OCI-M2 (cell line): ENCODE results near the gene PTPRE.

Experiments used
- DNase-seq: peaks from one replicate; lab custom pipeline; 2025; ENCODE audit not compliant: unreplicated experiment; lab: John Stamatoyannopoulos, UW

The PTPRE gene, protein sequence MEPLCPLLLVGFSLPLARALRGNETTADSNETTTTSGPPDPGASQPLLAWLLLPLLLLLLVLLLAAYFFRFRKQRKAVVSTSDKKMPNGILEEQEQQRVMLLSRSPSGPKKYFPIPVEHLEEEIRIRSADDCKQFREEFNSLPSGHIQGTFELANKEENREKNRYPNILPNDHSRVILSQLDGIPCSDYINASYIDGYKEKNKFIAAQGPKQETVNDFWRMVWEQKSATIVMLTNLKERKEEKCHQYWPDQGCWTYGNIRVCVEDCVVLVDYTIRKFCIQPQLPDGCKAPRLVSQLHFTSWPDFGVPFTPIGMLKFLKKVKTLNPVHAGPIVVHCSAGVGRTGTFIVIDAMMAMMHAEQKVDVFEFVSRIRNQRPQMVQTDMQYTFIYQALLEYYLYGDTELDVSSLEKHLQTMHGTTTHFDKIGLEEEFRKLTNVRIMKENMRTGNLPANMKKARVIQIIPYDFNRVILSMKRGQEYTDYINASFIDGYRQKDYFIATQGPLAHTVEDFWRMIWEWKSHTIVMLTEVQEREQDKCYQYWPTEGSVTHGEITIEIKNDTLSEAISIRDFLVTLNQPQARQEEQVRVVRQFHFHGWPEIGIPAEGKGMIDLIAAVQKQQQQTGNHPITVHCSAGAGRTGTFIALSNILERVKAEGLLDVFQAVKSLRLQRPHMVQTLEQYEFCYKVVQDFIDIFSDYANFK

DNA sequence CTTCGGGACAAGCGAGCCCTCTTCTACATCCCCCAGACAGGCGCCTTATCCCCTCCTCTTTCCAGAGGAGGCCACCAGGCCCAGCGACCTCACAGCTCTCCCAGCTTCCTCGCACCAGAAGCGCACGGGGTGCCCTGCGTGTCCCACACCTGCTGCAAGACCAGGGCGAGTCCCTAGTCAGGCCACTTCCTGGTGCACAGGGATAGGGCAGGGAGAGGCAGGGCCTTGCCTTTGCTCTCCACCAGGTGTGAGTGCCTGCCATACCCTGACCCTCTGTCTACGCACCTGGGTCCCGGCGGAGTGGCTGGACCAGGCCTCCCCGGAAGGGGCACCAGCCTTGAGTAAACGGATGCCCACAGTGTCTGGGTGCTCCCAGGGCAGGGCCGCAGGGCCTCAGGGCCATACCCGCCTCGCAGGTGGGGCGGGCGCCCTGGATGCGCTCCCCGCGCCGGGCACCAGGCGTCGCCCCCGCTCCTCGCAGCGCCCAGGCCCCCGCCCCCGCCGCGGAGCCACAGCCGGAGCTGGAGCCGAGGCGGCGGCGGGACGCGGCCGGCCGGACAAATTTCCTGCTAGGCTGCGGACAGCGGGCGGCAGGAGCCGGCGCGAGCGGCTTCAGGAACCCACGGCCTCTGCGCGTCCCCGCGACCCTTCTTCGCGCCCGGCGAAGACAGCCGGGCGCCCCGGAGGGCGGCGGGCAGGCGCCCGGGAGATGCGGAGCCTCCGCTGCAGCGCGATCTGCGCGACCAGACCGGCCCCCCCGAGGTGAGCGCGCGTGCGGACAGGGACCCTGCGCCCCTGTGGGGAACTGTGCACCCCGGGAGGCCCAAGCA lies at the start of gene PTPRE:
Gene PTPRE (plus strand): TSS at position 556 of the 830 bp plus-strand sequence. CDS start 133,779 bp downstream, outside the sequence.
- no peak for DNase-seq

DNA sequence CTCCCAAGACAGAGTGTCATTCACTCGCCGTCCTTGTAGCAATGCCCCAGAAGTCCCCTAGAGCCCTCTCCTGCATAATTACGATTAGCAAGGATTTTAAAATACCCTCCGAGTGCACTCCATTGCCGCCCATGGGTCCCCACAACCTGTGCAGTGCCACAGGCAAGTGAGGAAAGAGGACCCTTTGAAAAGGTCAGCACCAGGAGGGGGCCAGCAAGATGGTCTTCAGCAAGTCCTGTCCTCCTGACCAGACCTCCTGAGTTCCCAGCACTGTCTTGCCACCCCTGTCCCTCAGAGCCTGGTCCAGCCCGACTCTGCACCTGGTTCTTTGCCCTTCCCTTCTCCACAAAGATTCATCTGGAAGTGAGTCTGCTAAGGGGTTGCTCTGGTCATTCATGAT lies 46.3 kb upstream of the PTPRE start:
- no peak for DNase-seq

DNA sequence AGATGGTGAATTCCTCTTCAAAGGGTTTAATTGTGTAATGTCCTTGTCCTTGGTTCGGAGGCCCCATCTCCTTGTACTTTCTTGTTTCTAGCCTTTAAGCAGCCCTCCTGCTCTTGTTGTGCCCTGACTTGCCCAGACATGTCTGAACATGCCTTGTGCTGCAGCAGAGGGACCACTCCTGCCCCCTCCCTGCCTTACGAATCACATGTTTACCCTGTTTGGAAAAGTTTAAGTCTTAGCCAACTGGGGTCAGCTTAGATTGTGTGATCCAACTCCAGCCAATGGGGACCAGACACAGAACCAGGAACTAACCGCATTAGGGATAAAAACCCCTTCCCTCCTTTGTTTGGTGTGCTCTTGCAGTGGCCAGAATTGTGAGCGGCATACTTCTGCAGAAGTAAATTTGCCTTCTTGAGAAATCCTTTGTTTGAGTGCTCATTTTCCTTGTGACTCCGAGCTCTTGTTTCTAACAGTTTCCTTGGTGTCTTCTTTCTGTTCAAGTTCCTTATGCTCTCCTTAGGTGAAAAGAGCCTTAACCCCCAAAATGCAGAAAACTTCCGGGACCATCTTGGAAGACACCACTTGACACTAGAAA lies 43.6 kb upstream of the PTPRE start:
- no peak for DNase-seq

DNA sequence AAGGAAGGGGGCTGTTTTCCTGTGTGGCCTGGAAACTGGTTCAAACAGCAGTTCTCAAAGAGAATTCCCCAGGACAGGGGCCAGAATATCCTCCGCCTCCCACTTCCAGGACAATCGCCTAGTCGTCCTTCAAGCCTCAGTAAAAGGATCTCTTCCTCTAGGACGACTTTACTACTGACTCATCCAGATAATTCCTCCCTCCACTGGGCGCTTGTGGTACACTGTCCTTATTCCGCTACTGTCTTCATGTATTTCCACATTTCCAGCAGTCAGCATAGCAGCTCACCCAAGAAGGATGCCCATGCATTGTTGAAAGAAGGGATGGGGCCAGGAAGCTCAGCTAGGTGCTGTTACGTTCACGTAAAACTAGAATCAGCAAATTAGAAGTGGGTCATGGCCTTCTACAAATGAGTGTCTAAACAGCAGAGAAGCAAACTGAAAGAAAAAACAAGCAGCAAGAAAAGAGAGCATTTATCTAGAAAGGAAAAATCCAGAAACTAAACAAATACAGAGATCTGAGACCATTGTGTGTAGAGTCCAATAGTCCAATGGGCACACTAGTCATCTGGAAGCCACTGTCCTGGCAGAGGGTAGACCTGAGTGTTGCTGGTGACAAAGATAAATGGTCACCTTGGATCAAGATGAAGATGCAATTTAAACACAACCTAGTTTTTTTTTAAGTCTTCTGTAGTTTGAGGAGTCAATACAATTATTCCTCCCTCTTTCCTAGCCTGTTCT lies 40.5 kb upstream of the PTPRE start:
- DNase-seq: no peak

DNA sequence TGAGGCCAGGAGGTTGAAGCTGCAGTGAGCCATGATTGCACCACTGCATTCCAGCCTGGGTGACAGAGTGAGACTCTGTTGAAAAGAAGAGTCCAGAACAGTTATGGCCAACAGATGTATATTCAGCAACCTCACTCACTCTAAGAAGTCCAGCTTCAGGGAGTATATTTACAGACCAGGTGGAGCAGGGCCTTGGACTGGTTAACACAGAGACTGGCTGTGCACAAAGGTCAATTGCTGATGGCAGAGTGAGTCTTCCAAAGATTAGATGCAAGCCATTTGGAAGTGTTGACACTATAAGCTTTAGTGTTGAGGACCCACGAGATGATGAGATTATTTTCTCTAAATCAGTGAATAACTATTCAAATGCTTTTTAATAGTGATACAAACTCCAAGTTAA lies 39.1 kb upstream of the PTPRE start:
- DNase-seq: no peak

DNA sequence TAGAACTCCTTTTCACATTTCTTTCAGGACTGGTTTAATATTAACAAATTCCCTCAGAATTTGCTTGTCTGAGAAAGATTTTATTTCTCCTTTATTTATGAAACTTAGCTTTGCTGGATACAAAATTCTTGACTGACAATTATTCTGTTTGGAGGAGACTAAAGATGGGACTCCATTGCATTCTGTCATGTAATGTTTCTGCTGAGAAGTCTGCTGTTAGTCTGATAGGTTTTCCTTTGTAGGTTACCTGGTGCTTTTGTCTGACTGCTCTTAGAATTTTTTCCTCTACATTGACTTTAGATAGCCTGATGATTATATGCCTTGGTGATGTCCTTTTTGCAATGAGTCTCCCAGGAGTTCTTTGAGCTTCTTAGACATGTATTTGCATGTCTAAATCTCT lies 37.6 kb upstream of the PTPRE start:
- no peak for DNase-seq

DNA sequence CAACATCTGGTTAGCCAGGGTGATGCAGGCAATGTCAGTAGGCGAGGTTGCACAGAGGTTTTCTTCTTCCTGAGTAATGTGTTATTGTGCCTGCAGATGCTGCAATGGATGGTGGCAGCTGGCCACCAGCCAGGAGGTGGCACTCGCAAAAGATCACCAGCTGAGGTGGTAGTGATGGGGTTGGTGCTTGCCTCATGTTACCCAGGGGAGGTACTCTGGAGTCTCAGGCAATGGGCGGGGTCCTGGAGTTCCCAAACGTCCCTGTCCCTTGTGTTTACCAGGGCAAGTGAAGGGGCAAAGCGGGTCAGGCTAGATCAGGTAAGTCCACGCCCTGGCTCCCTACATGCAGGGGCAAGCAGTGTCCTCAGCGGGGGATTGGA lies 35.3 kb upstream of the PTPRE start:
- DNase-seq: no peak

DNA sequence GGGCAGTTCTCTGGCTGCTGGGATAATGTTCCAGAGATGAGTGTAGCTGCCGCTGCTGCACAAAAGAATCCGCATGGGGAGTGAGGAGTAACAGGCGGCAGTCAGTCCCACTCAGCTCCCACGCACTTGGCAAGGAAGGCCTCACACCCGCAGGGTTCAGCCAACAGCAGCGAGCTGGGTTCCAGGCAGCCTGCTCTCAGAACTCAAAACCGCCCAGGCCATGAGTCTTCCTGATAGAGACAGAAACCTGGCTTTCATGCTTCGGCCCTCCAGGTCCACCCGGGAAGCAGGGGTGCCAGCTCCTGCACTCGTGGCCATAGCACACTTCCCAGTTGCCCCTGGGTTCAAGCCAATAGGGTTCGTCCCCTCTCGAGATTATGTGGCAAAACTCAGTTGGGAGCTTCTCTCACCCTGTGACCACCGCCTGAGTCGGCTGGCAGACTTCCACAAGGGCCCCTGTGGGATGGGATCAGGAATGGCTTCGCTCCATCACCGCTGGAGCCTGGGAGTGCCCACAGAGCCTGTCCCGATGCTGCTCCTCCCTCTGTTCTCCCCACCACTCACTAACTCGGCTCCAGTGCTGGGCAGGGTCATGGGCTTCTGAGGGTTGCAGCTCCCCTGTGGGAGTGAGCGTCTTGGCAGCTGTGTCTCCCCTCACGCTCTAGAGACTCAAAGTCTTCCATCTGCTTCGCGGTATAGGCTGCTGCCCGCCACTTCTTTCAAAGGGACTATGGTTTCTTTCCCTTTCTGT lies 34.7 kb upstream of the PTPRE start:
- no peak for DNase-seq

DNA sequence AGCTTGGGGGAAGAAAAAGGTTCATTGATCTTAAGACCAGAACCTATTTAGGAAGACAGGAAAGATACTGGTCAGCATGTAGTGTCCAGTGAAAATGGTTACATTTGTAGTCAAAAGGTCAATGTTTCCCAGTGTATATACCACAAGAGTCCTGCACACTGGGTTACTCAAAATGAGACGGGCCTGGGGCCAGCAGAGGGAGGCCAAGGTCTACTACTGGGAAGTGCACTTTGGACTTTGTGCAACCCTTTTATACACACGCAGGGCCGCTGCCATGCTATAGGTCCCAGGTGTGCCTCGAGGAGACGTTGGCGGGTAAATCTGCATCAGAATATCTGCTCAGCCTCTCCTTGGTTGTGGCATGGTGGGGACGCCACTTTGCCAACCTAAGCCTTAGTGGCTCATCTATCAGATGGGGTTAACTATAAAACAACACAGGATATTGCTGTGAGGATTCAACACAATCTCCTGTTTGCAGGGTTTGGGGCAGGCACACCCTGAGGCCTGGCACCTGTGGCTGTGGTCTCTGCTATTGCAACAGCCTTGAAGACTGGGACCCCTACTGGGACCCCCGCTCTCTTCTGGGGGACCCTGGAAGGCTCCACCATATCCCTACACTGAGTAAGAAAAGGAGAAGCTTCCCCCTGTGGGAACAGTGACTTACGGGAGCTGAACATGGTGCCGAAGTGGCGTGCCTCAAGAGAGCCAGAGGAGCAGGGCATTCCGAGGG lies 33.9 kb upstream of the PTPRE start:
- DNase-seq: no peak

DNA sequence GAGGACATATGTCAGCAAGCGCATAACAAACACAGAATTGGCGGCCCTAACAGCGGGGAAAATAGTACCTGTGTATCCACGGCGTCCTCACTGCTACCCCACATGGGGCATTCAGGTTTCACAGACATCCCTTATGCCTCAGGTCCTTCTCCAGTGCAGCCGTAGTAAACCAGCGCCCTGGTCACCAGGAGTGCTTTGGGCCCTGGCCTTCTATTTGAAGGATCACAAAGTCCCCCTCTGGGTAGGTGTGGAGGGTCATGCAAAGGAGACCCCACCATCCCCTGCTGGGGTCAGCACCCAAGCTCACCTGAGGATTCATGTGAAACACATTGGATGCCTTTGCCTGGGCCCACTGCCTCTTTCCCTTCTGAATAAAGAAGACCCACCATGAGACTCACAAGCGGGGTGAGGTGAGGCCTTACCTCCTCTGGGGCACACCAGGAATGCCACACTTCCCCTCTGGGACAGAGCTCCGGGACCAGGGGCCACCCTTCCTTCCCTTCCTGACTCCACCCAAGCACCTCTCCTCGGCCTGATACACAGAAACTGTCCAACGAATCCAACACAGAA lies 32.9 kb upstream of the PTPRE start:
- no peak for DNase-seq

DNA sequence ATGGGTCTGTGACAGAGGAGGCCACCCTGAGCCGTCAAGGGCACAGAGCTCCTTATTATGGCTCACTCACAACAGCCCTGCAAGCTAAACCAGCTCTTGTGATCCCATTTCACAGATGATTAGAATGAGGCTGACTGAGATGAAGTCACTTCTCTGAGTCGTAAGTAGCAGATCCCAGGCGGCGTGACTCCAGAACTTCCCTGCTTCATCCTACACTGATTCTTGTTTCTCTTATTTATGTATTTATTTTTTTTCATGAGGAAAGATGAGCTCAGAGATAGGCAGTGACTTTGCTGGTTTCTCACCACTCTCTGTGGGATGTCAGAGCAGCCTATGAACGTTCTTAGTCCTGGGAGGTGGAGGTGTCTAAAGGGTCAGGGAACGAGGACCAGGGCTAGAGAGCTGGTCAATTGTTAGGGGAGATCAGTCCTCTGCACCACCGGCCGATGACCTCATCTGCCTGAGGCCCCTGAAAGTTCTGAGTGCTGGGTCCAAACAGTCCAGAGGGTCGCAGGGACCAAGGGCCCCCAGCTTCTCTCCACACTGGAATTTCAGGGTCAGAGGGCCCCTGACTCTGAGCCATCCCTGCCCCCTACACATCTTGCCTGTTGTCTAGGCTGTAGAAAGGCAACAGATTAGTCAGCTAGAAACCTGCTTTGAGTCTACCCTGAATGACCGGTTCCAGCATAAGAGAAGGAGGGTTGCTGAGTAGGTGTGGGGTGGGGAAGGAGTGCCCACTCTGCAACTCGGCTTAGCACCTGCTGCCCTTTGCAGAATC lies 32.0 kb upstream of the PTPRE start:
- no peak for DNase-seq

DNA sequence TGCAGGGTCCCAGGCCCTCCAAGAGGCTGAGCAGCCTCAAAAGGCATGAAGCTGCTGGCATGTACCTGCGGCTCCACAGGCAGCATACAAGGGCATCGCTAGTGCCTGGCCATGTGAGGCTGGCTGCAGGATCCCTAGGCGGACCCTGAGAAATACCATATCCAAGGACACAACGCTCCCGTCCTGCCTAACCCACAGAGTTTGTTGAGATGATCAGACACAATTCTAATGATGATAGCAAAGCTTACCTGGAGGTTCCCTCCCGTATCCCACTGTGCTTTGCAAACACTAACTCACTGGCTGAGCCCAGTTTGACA lies 31.5 kb upstream of the PTPRE start:
- DNase-seq: no peak

DNA sequence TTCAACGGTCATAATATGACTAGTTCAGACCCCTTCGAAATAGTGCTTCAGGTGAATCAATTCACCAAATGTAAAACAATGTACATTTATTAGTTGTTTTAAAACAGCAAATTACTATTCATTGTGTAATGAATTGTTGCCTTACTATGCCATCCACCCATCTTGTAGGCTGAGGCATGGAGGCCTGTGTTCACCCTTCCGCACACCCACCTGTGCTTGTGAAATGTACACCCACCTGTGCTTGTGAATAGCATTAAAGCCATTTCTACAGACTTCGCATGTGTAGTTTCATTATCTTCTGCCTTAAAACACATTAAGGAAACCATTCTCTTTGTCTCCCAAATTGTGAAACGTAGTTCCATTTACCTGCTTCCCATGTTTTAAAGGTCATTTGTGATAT lies 31.0 kb upstream of the PTPRE start:
- DNase-seq: no peak

DNA sequence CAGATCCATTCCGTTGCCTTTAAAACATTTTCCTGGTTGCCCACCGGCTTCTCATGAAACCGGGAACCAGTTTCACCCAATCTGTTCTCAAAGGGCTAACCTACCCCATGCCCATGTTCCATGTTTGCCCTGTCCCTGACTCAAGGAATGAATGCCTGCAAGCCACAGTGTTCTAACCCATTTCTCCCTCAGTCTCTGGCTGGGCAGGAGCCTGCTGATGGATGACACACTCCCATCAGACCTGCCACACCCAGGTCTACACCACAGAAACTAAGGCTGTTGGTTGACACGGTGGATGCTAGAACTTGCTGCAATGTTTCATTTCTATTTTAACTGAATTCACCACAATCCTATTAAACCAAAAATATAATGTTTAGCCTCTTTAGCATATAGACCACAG lies 29.8 kb upstream of the PTPRE start:
- DNase-seq: no peak

DNA sequence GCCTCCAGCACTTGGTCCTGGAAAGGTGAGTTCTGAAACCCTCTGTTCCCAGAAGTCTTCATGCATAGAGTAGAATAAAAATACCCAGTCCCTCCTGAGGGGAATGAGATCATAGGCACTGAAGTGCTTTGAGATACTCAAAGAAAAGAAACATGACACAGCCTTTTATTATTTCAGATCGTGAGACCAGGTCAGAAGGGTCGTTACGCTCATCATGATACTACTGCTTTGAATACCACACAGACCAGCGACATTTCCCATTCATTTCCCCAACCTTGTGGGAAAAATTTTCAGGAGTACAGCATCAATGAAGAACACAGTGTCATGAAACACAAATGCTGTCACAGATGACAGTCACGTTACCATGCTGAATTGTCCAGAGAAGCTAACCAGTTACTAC lies 29.2 kb upstream of the PTPRE start:
- DNase-seq: no peak

DNA sequence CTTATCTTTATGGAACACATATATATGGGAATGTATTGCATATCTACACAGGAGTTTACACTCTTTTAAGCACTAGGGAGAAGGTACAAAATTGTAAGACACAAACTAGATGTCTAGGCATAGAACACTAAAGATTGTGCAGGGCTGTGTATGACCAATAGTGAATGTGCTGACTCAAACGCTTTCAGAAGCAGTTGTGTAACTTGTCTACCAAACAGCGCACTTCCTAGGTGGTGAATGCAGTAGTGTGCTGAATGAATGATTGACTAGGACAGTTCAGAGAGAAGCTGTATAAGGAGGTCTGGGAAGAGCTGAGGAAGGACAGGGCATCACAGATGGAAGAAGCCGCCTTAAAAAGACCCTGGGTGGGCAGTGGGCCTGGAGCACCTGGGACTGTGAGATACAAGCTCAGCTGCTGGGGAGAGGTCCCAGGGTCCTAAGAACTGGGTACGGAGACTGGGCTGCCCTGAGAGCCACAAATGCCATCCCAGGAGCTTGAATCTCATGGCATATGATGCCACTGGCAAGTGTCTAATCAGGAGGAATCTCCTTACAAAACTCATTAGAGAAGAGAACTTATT lies 28.3 kb upstream of the PTPRE start:
- DNase-seq: no peak

DNA sequence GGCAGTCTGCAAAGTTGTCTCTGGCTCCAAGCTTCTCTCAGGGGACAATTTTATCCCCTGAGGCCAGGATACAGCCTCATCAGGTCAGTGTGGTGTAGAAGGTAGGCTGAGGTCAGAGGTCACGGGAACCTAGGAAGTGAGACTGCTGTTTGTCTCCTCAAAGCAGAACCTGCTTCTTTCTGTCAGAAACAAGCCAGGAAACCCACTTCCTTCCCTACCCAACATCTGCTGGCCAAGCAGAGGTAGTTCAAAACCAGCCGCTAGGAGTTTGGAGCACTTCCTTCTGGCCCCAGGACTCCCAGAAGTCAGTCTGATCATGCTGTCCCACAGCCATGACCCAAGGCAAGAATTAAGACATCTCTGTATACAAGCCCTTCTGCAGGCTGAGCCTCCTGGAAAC lies 26.3 kb upstream of the PTPRE start:
- no peak for DNase-seq

DNA sequence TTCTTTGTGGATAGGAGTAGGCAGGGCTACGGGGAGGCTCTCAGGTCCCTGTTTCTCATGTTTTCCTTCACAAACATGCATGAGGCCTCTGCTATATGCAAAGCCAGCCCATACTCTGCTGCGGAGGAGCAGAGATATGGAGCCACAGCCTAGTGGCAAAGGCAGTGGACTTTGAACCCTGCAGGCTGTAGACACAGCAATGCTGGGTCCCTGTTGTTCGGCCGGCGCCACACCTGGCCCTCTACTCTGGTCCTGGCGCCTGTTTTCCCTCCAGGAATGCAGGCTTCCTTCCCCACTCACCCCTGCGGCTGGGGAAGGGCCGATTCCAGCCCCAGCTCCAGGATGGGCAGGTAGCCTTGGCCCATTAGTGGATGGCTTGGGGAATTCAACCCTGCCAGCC lies 25.6 kb upstream of the PTPRE start:
- no peak for DNase-seq
